Measurements from ENCODE around the gene CENPT. TPM values are rescaled to one million over a fixed set of nuclear protein-coding genes. Genes with fewer than 3 reads are reported as not detected.

CENPT gene
- polyA plus RNA-seq, 2 of the 4 experiments (the other 2 are of a cell fraction): 19.1 to 36.9 TPM

- peak; percentile 95 for TF ChIP-seq PBX3 (IDR thresholded peaks at IDR 0.05)
- no peak for TF ChIP-seq MYC (IDR thresholded peaks at IDR 0.05; ENCODE audit: borderline replicate concordance, low read length)
- TF ChIP-seq REST (IDR thresholded peaks at IDR 0.05): no peak
- TF ChIP-seq RAD21 (conservative IDR thresholded peaks at IDR 0.05 in 1 of 2, IDR thresholded peaks at IDR 0.05 in 1 of 2): no peak
- TF ChIP-seq BCL3 (IDR thresholded peaks at IDR 0.05): 0 out of 3 replicates have a peak, but pooled peaks have one; percentile 27
- no peak for TF ChIP-seq USF2 (IDR thresholded peaks at IDR 0.05)
- TF ChIP-seq RFX5 (IDR thresholded peaks at IDR 0.05): no peak
- TF ChIP-seq POLR2AphosphoS2 (conservative IDR thresholded peaks at IDR 0.05; ENCODE audit: low read length): no peak
- no peak for TF ChIP-seq RARB (CRISPR knock-in tag; IDR thresholded peaks at IDR 0.05)
- peak; percentile 99 for TF ChIP-seq PHF8 (IDR thresholded peaks at IDR 0.05; ENCODE audit: borderline replicate concordance, low read depth)
- no peak for TF ChIP-seq ZFP36 (IDR thresholded peaks at IDR 0.05; ENCODE audit: borderline replicate concordance, partially characterized antibody)
- TF ChIP-seq CEBPB (IDR thresholded peaks at IDR 0.05): no peak
- TF ChIP-seq HMGXB4 (CRISPR knock-in tag; IDR thresholded peaks at IDR 0.05; ENCODE audit: borderline replicate concordance): no peak
- TF ChIP-seq ZNF302 (CRISPR knock-in tag; IDR thresholded peaks at IDR 0.05): no peak
- peak; percentile 57; the same call in 1 of the 2 replicates for TF ChIP-seq TP53 (CRISPR knock-in tag; IDR thresholded peaks at IDR 0.05)
- no peak for TF ChIP-seq ZC3H11A (IDR thresholded peaks at IDR 0.05)
- no peak for TF ChIP-seq NFE2L2 (conservative IDR thresholded peaks at IDR 0.05; ENCODE audit: low read length)
These were observed 45.6 kb upstream of the CENPT start, which contains the start of gene PSKH1 (continued) for GRCh38 chr16:67892899-67893742.
